WTC11 (cell line): ENCODE measurements around the gene BDH1. TPM values are rescaled to one million over a fixed set of nuclear protein-coding genes. Genes with fewer than 3 reads are reported as not detected.

Experiments
- ATAC-seq: fragments of 200-7000 bp; cut with Tn5 transposase; 2 replicates; pipeline ENCODE4 v1.10.0; 2021; ENCODE audit warnings: mild to moderate bottlenecking, moderate library complexity
- CTCF ChIA-PET: fragments of 300-600 bp; sonication (Branson Sonifier 250); formaldehyde crosslinking; loops from one replicate; lab custom pipeline; 2021; ENCODE audit warnings: antibody characterized with exemption; lab: Charles Lee
- POLR2A ChIA-PET: fragments of 350-600 bp; sonication (Branson Sonifier 250); formaldehyde crosslinking; loops from one replicate; lab custom pipeline; 2021; ENCODE audit warnings: antibody characterized with exemption; lab: Charles Lee
- DNase-seq: peaks from one replicate; pipeline ENCODE4 v3.0.0; 2021; ENCODE audit warnings: low spot score
- H3K27ac Mint-ChIP-seq: 2 replicates; pipeline ENCODE4 v1.8.0; 2021; ENCODE audit warnings: mixed read lengths
- H3K27me3 Mint-ChIP-seq: 2 replicates; pipeline ENCODE4 v1.8.0; 2021; ENCODE audit warnings: low read depth, mild to moderate bottlenecking, moderate library complexity, mixed read lengths
- H3K36me3 Mint-ChIP-seq: 2 replicates; pipeline ENCODE4 v1.8.0; 2021; ENCODE audit warnings: mixed read lengths
- H3K4me1 Mint-ChIP-seq: 2 replicates; pipeline ENCODE4 v1.8.0; 2022; ENCODE audit warnings: mixed read lengths
- H3K4me3 Mint-ChIP-seq: 2 replicates; pipeline ENCODE4 v1.8.0; 2021; ENCODE audit warnings: mild to moderate bottlenecking, moderate library complexity, mixed read lengths
- H3K9me3 Mint-ChIP-seq: 2 replicates; pipeline ENCODE4 v1.8.0; 2021; ENCODE audit warnings: mixed read lengths
- CBFB ChIP-seq: sonication (generic); formaldehyde crosslinking; IDR thresholded peaks from 2 replicates; pipeline ENCODE4 v1.8.1; 2022; ENCODE audit warnings: mild to moderate bottlenecking, low read depth, missing genetic modification reagents
- ETV6 ChIP-seq: sonication (generic); formaldehyde crosslinking; IDR thresholded peaks from 2 replicates; pipeline ENCODE4 v1.8.1; 2022; ENCODE audit warnings: mild to moderate bottlenecking, missing genetic modification reagents
- GABPB1 ChIP-seq: sonication (generic); formaldehyde crosslinking; IDR thresholded peaks from 2 replicates; pipeline ENCODE4 v1.8.1; 2023; ENCODE audit warnings: mild to moderate bottlenecking, missing genetic modification reagents
- JAZF1 ChIP-seq: fragments of 250-450 bp; sonication (Bioruptor Pico); IDR thresholded peaks from 2 replicates; pipeline ENCODE4 v1.9.0; 2021; ENCODE audit warnings: moderate library complexity, mild to moderate bottlenecking, inconsistent platforms
- MXD4 ChIP-seq: fragments of 250-450 bp; sonication (Bioruptor Pico); IDR thresholded peaks from 2 replicates; pipeline ENCODE4 v1.8.0; 2021; ENCODE audit warnings: mild to moderate bottlenecking, moderate library complexity, borderline replicate concordance
- NR1H2 ChIP-seq: sonication (generic); formaldehyde crosslinking; IDR thresholded peaks from 2 replicates; pipeline ENCODE4 v1.9.0; 2021; ENCODE audit warnings: mild to moderate bottlenecking, moderate library complexity, missing genetic modification reagents
- NR2C2 ChIP-seq: sonication (generic); formaldehyde crosslinking; IDR thresholded peaks from 2 replicates; pipeline ENCODE4 v1.8.0; 2022; ENCODE audit warnings: mild to moderate bottlenecking, missing genetic modification reagents
- OVOL2 ChIP-seq: fragments of 250-450 bp; sonication (Bioruptor Pico); IDR thresholded peaks from 2 replicates; pipeline ENCODE4 v1.9.0; 2021; ENCODE audit warnings: mild to moderate bottlenecking, borderline replicate concordance
- RELA ChIP-seq: sonication (generic); formaldehyde crosslinking; IDR thresholded peaks from 2 replicates; pipeline ENCODE4 v1.8.1; 2022; ENCODE audit warnings: missing genetic modification reagents, mild to moderate bottlenecking, borderline replicate concordance
- SOX15 ChIP-seq: fragments of 250-450 bp; sonication (Bioruptor Pico); IDR thresholded peaks from 2 replicates; pipeline ENCODE4 v1.9.0; 2021; ENCODE audit warnings: mild to moderate bottlenecking
- ZNF121 ChIP-seq: sonication (generic); formaldehyde crosslinking; IDR thresholded peaks from 2 replicates; pipeline ENCODE4 v1.8.0; 2023; ENCODE audit warnings: missing genetic modification reagents
- ZNF263 ChIP-seq: sonication (generic); formaldehyde crosslinking; IDR thresholded peaks from 2 replicates; pipeline ENCODE4 v1.8.1; 2022; ENCODE audit warnings: low read depth, mild to moderate bottlenecking, moderate library complexity, missing genetic modification reagents
- ZNF416 ChIP-seq: fragments of 250-450 bp; sonication (Bioruptor Pico); IDR thresholded peaks from 2 replicates; pipeline ENCODE4 v1.9.0; 2021; ENCODE audit warnings: mild to moderate bottlenecking, inconsistent platforms
- total RNA-seq: library from RNA; stranded (reverse); gene quantifications from 3 replicates; pipeline ENCODE4 v1.2.3, GENCODE V29; 2021
- TF ChIP-seq, protein P1 (sequence below): sonication (generic); formaldehyde crosslinking; IDR thresholded peaks from 2 replicates; pipeline ENCODE4 v1.8.0; 2023; ENCODE audit warnings: missing genetic modification reagents
- TF ChIP-seq, protein P2 (sequence below): sonication (generic); formaldehyde crosslinking; IDR thresholded peaks from 2 replicates; pipeline ENCODE4 v1.8.1; 2023; ENCODE audit warnings: mild to moderate bottlenecking, missing genetic modification reagents
- TF ChIP-seq, protein P3 (sequence below): sonication (generic); formaldehyde crosslinking; IDR thresholded peaks from 2 replicates; pipeline ENCODE4 v1.8.1; 2023; ENCODE audit warnings: mild to moderate bottlenecking, missing genetic modification reagents, moderate library complexity
- TF ChIP-seq, protein P4 (sequence below): sonication (generic); formaldehyde crosslinking; IDR thresholded peaks from 2 replicates; pipeline ENCODE4 v1.8.0; 2023; ENCODE audit warnings: mild to moderate bottlenecking, missing genetic modification reagents
- TF ChIP-seq, protein P5 (sequence below): fragments of 250-450 bp; sonication (Bioruptor Pico); IDR thresholded peaks from 2 replicates; pipeline ENCODE4 v1.9.0; 2021; ENCODE audit warnings: mild to moderate bottlenecking, borderline replicate concordance
- TF ChIP-seq, protein P6 (sequence below): sonication (generic); formaldehyde crosslinking; IDR thresholded peaks from 2 replicates; pipeline ENCODE4 v1.8.1; 2022; ENCODE audit warnings: mild to moderate bottlenecking, moderate library complexity, missing genetic modification reagents

BDH1 gene
- total RNA-seq, 1 experiment from 2014 or later = 26.8 TPM

DNA sequence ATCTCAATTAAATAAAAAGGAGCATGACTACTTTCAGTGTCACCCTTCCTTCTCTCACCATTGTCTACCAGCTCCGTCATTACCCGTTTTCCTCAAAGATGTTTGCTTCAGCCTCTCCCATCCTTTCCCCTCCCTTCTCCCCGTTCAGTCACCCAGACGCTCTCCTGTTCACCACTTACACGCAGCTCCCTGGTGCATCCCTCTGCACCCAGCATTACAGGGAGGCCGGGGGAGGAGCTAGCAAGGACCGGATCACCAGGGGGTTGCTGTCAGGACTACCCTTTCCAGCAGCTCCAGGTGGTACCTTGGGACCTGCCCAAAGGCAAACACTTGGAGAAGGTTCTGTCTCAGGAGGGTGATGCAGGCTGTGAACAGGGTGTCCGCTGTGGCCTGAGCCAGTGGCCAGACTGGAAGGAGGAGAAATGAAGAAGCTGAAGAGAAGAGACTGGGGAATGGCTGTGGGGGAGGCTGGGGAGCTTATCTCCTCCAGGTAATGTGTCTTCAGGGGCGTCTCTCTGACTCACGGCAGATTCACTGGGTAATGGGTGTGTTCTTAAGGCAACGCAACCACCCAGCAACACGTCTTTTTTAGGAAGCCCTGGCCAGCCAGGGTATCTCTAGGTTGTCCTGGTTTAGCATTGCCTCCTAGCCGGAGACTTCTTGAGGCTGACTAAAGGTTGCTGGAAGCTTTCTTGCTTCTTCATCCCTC is 21.8 kb upstream of the BDH1 start:
- H3K27me3 Mint-ChIP-seq = no peaks in the 10 kb centered on the region
- H3K4me1 Mint-ChIP-seq = peaks cover 85% of the 10 kb centered on the region
- ATAC-seq (no peak), DNase-seq (no peak)
- no peak overlapping the region for H3K27ac Mint-ChIP-seq
- H3K36me3 Mint-ChIP-seq = peaks cover 12% of the 10 kb centered on the region
- ChIA-PET POLR2A (no interaction called here), CTCF (interaction anchor here (0.9 to 2.4 kb wide), 4 partner anchors 10 to 30 kb away, joined by 3 to 12 read pairs (median 3); no protein-coding TSS in a partner anchor)
- peaks cover 10% of the 10 kb centered on the region for H3K9me3 Mint-ChIP-seq
- no peak overlapping the region for H3K4me3 Mint-ChIP-seq
- TF ChIP-seq OVOL2 (CRISPR knock-in tag) (no peak), GABPB1 (CRISPR knock-in tag) (no peak), ETV6 (CRISPR knock-in tag) (no peak), NR1H2 (no peak), CBFB (no peak), RELA (no peak), ZNF416 (CRISPR knock-in tag) (no peak)
- TF ChIP-seq, protein P1, sequence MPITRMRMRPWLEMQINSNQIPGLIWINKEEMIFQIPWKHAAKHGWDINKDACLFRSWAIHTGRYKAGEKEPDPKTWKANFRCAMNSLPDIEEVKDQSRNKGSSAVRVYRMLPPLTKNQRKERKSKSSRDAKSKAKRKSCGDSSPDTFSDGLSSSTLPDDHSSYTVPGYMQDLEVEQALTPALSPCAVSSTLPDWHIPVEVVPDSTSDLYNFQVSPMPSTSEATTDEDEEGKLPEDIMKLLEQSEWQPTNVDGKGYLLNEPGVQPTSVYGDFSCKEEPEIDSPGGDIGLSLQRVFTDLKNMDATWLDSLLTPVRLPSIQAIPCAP (CRISPR knock-in tag) = no peak
- TF ChIP-seq, protein P2, sequence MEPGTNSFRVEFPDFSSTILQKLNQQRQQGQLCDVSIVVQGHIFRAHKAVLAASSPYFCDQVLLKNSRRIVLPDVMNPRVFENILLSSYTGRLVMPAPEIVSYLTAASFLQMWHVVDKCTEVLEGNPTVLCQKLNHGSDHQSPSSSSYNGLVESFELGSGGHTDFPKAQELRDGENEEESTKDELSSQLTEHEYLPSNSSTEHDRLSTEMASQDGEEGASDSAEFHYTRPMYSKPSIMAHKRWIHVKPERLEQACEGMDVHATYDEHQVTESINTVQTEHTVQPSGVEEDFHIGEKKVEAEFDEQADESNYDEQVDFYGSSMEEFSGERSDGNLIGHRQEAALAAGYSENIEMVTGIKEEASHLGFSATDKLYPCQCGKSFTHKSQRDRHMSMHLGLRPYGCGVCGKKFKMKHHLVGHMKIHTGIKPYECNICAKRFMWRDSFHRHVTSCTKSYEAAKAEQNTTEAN (CRISPR knock-in tag) = no peak
- TF ChIP-seq, protein P3, sequence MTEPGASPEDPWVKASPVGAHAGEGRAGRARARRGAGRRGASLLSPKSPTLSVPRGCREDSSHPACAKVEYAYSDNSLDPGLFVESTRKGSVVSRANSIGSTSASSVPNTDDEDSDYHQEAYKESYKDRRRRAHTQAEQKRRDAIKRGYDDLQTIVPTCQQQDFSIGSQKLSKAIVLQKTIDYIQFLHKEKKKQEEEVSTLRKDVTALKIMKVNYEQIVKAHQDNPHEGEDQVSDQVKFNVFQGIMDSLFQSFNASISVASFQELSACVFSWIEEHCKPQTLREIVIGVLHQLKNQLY (CRISPR knock-in tag) = no peak

DNA sequence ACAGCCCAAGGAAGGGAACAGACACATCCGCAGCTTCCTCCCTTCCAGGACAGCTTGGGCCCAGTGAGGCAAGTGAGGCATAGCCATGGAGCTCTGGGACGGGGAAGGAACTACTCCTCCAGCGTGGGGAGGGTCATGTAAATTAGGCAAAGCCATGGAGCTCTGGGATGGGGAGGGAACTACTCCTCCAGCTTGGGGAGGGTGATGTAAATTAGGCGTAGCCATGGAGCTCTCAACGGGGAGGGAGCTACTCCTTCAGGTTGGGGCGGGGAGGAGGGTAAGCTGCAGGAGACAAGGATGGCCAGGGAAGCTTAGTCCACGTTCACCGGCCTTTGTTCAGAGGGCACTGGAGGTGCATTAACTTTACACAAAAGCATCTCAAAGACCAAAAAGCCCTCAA is 21.1 kb upstream of the BDH1 start:
- ChIA-PET CTCF (interaction anchor here (0.8 to 2.4 kb wide), 4 partner anchors 9 to 56 kb away, joined by 3 to 12 read pairs (median 3); no protein-coding TSS in a partner anchor), POLR2A (interaction anchor here (0.7 kb wide), 1 partner anchor 22 kb away, joined by 3 read pairs; no protein-coding TSS in a partner anchor)
- no peaks in the 10 kb centered on the region for H3K27me3 Mint-ChIP-seq
- DNase-seq (no peak), ATAC-seq (peak; percentile 10; the same call in 1 of the 2 replicates)
- H3K36me3 Mint-ChIP-seq = peaks cover 12% of the 10 kb centered on the region
- peaks cover 10% of the 10 kb centered on the region for H3K9me3 Mint-ChIP-seq
- peaks cover 85% of the 10 kb centered on the region for H3K4me1 Mint-ChIP-seq
- H3K27ac Mint-ChIP-seq = peak overlapping the region; percentile 39
- H3K4me3 Mint-ChIP-seq = peak overlapping the region; percentile 50
- TF ChIP-seq ZNF121 (no peak), SOX15 (CRISPR knock-in tag) (no peak), MXD4 (CRISPR knock-in tag) (no peak), JAZF1 (no peak)
- TF ChIP-seq, protein P4, sequence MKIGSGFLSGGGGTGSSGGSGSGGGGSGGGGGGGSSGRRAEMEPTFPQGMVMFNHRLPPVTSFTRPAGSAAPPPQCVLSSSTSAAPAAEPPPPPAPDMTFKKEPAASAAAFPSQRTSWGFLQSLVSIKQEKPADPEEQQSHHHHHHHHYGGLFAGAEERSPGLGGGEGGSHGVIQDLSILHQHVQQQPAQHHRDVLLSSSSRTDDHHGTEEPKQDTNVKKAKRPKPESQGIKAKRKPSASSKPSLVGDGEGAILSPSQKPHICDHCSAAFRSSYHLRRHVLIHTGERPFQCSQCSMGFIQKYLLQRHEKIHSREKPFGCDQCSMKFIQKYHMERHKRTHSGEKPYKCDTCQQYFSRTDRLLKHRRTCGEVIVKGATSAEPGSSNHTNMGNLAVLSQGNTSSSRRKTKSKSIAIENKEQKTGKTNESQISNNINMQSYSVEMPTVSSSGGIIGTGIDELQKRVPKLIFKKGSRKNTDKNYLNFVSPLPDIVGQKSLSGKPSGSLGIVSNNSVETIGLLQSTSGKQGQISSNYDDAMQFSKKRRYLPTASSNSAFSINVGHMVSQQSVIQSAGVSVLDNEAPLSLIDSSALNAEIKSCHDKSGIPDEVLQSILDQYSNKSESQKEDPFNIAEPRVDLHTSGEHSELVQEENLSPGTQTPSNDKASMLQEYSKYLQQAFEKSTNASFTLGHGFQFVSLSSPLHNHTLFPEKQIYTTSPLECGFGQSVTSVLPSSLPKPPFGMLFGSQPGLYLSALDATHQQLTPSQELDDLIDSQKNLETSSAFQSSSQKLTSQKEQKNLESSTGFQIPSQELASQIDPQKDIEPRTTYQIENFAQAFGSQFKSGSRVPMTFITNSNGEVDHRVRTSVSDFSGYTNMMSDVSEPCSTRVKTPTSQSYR (CRISPR knock-in tag) = no peak

DNA sequence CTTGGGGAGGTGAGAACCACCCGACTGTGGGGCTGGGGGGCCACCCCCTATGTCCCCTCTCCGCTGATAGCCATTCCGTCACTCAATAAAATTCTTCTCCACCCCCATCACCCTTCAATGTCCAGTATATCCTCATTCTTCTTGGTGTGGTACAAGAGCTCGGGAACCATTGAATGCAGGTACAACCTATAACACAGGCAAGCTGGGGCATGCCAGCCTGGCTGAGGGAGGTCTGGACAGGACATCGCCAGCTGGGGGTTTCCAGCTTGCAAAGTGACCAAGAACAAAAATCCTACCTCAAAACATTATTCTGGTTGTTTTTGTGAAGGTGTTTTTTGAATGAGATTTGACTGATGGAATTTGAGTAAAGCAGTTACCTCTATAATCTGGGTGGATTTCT is 19.6 kb upstream of the BDH1 start:
- Mint-ChIP-seq H3K27ac (peak overlapping the region; percentile 98), H3K4me1 (peaks cover 75% of the 10 kb centered on the region), H3K9me3 (peaks cover 23% of the 10 kb centered on the region), H3K4me3 (peak overlapping the region; percentile 43), H3K36me3 (peaks cover 24% of the 10 kb centered on the region), H3K27me3 (peaks cover 7% of the 10 kb centered on the region; the same call in 1 of the 2 replicates)
- DNase-seq (no peak), ATAC-seq (no peak)
- CTCF ChIA-PET = interaction anchor here (0.6 to 4.0 kb wide), 9 partner anchors 9 to 28 kb away, joined by 3 to 29 read pairs (median 4); no protein-coding TSS in a partner anchor
- POLR2A ChIA-PET = no interaction called here
- TF ChIP-seq, protein P5, sequence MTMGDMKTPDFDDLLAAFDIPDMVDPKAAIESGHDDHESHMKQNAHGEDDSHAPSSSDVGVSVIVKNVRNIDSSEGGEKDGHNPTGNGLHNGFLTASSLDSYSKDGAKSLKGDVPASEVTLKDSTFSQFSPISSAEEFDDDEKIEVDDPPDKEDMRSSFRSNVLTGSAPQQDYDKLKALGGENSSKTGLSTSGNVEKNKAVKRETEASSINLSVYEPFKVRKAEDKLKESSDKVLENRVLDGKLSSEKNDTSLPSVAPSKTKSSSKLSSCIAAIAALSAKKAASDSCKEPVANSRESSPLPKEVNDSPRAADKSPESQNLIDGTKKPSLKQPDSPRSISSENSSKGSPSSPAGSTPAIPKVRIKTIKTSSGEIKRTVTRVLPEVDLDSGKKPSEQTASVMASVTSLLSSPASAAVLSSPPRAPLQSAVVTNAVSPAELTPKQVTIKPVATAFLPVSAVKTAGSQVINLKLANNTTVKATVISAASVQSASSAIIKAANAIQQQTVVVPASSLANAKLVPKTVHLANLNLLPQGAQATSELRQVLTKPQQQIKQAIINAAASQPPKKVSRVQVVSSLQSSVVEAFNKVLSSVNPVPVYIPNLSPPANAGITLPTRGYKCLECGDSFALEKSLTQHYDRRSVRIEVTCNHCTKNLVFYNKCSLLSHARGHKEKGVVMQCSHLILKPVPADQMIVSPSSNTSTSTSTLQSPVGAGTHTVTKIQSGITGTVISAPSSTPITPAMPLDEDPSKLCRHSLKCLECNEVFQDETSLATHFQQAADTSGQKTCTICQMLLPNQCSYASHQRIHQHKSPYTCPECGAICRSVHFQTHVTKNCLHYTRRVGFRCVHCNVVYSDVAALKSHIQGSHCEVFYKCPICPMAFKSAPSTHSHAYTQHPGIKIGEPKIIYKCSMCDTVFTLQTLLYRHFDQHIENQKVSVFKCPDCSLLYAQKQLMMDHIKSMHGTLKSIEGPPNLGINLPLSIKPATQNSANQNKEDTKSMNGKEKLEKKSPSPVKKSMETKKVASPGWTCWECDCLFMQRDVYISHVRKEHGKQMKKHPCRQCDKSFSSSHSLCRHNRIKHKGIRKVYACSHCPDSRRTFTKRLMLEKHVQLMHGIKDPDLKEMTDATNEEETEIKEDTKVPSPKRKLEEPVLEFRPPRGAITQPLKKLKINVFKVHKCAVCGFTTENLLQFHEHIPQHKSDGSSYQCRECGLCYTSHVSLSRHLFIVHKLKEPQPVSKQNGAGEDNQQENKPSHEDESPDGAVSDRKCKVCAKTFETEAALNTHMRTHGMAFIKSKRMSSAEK (CRISPR knock-in tag) = no peak
- no peak for TF ChIP-seq OVOL2 (CRISPR knock-in tag)
- no peak for TF ChIP-seq ZNF263 (CRISPR knock-in tag)
- no peak for TF ChIP-seq NR2C2 (CRISPR knock-in tag)
- TF ChIP-seq, protein P6, sequence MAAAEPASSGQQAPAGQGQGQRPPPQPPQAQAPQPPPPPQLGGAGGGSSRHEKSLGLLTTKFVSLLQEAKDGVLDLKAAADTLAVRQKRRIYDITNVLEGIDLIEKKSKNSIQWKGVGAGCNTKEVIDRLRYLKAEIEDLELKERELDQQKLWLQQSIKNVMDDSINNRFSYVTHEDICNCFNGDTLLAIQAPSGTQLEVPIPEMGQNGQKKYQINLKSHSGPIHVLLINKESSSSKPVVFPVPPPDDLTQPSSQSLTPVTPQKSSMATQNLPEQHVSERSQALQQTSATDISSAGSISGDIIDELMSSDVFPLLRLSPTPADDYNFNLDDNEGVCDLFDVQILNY (CRISPR knock-in tag) = no peak
